Peyer's patch (tissue), 4 donors: Measurements from ENCODE around the gene DOCK11. TPM values are rescaled to one million over a fixed set of nuclear protein-coding genes. Genes with fewer than 3 reads are reported as not detected.

Experiments
- DNase-seq, 3 donors: peaks; one replicate each; pipeline ENCODE4 v3.0.0-alpha.2; 2017 to 2019
- H3K27ac ChIP-seq, 4 donors: fragments of 200-600 bp; sonication (generic); one replicate each; pipeline ENCODE4 v1.5.1; 2016 to 2019
- H3K27me3 ChIP-seq, 2 donors: fragments of 200-600 bp; sonication (generic); one replicate each; pipeline ENCODE4 v1.5.1; 2019
- H3K36me3 ChIP-seq, 3 donors: fragments of 200-600 bp; sonication (generic); one replicate each; pipeline ENCODE4 v1.5.1; 2016 to 2019
- H3K4me1 ChIP-seq, 4 donors: fragments of 200-600 bp; sonication (generic); one replicate each; pipeline ENCODE4 v1.5.1; 2016 to 2019
- H3K4me3 ChIP-seq, 4 donors: fragments of 200-600 bp; sonication (generic); 1 replicate in 3 of 4; 2 replicates in 1 of 4; pipeline ENCODE4 v1.5.1; 2016 to 2019; ENCODE audit warnings: mild to moderate bottlenecking in 1 of 4
- H3K9me3 ChIP-seq, 4 donors: fragments of 200-600 bp; sonication (generic); one replicate each; pipeline ENCODE4 v1.5.1; 2016 to 2019; ENCODE audit warnings: mild to moderate bottlenecking in 1 of 4
- POLR2A ChIP-seq, 2 donors: fragments of 450-650 bp; IDR thresholded peaks; one replicate each; pipeline ENCODE4 v1.5.1; 2017; ENCODE audit warnings: antibody characterized with exemption in 2 of 2, mild to moderate bottlenecking in 2 of 2, moderate library complexity in 2 of 2
- total RNA-seq, 4 donors: library from RNA; depleted of rRNA; stranded (reverse); fragments of >200 nt; gene quantifications; one replicate each; pipeline ENCODE4 v1.1.0, GENCODE V29; 2016
- TF ChIP-seq, protein P1 (sequence below), 6 experiments: fragments of 450-650 bp in 4 of 6; fragments of 200-600 bp in 2 of 6; sonication (generic) in 1 of 6; IDR thresholded peaks; one replicate each; pipeline ENCODE4 v1.5.1; 2017 to 2019; ENCODE audit warnings: antibody characterized with exemption in 6 of 6, mild to moderate bottlenecking in 3 of 6, moderate library complexity in 1 of 6

The DOCK11 gene
- total RNA-seq, 4 donors from 2014 or later = 5.6 to 34.7 (median 10.4) TPM

DNA sequence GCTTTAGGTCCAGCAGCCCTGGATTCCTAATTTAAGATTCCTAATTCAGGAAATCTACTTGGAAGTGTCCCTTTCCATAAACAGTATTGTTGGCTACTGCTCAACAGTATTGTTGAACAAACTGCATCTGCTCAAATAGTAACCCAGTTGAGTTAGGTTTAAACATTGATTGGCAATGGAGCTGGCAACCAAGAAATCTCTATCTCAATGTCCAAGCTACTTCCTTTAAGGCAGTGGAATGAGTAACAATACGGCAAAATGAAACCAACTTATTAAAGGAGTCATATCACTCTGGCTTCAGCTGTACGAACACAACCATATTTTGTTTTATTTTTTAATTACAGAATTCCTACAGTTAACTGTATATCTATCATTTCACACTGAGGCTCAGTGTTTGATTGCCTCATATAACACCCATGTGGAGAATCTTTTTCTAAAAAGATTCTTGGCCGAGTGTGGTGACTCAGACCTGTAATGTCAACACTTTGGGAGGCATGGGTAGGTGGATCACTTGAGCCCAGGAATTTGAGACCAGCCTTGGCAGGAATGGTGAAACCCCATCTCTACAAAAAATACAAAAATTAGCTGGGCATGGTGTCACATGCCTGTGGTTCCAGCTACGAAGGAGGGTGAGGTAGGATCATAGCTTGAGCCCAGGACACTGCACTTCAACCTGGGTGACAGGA, 160.1 kb downstream of the DOCK11 start:
- no peak overlapping the region for H3K27ac ChIP-seq

DNA sequence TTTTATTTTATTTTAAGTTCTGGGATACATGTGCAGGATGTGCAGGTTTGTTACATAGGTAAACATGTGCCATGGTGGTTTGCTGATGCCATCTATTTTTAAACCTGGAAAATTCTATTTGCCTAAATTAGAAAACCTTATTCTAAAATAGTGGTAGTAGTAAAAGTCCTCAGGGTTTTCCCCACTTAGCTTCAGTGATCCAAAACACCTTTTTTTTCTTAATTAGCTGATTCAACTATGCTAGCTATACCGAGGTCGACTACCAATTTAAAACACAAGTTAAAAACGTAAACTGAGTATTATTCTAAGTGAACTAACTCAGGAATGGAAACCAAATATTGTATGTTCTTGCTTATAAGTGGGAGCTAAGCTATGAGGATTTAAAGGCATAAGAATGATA, 161.8 kb downstream of the DOCK11 start:
- H3K9me3 ChIP-seq = no peaks in the 10 kb centered on the region
- H3K4me1 ChIP-seq = no peaks in the 10 kb centered on the region
- no peaks in the 10 kb centered on the region for H3K27me3 ChIP-seq
- H3K4me3 ChIP-seq = no peak overlapping the region
- no peaks in the 10 kb centered on the region for H3K36me3 ChIP-seq
- DNase-seq = no peak
- no peak overlapping the region for H3K27ac ChIP-seq
- no peak for TF ChIP-seq POLR2A (IDR thresholded peaks at IDR 0.05)
- TF ChIP-seq, protein P1, sequence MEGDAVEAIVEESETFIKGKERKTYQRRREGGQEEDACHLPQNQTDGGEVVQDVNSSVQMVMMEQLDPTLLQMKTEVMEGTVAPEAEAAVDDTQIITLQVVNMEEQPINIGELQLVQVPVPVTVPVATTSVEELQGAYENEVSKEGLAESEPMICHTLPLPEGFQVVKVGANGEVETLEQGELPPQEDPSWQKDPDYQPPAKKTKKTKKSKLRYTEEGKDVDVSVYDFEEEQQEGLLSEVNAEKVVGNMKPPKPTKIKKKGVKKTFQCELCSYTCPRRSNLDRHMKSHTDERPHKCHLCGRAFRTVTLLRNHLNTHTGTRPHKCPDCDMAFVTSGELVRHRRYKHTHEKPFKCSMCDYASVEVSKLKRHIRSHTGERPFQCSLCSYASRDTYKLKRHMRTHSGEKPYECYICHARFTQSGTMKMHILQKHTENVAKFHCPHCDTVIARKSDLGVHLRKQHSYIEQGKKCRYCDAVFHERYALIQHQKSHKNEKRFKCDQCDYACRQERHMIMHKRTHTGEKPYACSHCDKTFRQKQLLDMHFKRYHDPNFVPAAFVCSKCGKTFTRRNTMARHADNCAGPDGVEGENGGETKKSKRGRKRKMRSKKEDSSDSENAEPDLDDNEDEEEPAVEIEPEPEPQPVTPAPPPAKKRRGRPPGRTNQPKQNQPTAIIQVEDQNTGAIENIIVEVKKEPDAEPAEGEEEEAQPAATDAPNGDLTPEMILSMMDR (IDR thresholded peaks at IDR 0.05) = no peak

More for the DNA sequence above, 160.1 kb downstream of the DOCK11 start:
- Histone ChIP-seq H3K9me3 (no peaks in the 10 kb centered on the region), H3K4me1 (no peaks in the 10 kb centered on the region), H3K36me3 (no peaks in the 10 kb centered on the region), H3K4me3 (no peak overlapping the region), H3K27me3 (no peaks in the 10 kb centered on the region)
- TF ChIP-seq POLR2A (IDR thresholded peaks at IDR 0.05) = no peak
- TF ChIP-seq, protein P1 (IDR thresholded peaks at IDR 0.05) = no peak
- no peak for DNase-seq

DNA sequence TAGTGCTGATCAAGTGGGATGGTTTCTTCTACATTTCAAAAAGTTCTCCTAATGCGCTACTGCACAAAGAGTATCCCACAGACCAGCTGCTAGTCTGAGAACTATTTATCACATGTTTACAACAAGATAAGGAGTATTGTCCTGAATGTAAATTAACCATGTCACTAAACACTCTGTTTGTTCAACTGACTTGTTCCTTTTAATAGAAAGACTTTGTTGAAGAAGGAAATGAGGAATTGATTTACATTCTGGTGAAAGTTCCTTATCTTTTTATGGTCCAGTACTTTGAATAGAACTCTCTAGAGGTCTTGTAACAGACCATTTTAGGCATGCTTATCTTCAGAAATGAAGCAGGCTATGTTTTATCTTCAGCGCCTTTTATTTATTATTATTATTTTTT, 164.5 kb downstream of the DOCK11 start:
- Histone ChIP-seq H3K27me3 (no peaks in the 10 kb centered on the region), H3K27ac (no peak overlapping the region), H3K4me1 (no peaks in the 10 kb centered on the region), H3K4me3 (no peak overlapping the region), H3K9me3 (no peaks in the 10 kb centered on the region), H3K36me3 (no peaks in the 10 kb centered on the region)
- TF ChIP-seq, protein P1 (IDR thresholded peaks at IDR 0.05) = no peak
- no peak for TF ChIP-seq POLR2A (IDR thresholded peaks at IDR 0.05)
- DNase-seq = no peak

DNA sequence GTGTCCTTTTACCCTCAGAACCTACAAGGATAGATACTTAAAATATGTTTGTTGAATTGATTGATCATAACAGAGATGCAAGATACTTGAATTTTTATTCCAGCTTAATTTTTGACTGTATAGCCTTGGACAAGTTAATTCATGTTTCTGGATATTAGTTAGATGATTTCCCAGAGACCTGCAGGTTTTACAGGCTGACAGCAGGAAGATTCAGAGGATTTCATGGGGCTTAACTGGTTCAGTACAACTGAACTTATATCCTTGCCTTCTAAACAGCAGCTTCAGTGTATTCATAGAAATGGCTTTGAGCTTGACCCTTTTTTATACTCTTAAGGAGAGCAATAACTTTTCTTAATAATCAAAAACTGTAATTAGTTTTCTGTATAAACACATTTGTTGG, 169.6 kb downstream of the DOCK11 start:
- no peaks in the 10 kb centered on the region for H3K27me3 ChIP-seq
- H3K36me3 ChIP-seq = no peaks in the 10 kb centered on the region
- no peak for TF ChIP-seq POLR2A (IDR thresholded peaks at IDR 0.05)
- TF ChIP-seq, protein P1 (IDR thresholded peaks at IDR 0.05) = no peak
- H3K4me3 ChIP-seq = no peak overlapping the region
- no peaks in the 10 kb centered on the region for H3K4me1 ChIP-seq
- no peaks in the 10 kb centered on the region for H3K9me3 ChIP-seq
- H3K27ac ChIP-seq = no peak overlapping the region
- DNase-seq = no peak

DNA sequence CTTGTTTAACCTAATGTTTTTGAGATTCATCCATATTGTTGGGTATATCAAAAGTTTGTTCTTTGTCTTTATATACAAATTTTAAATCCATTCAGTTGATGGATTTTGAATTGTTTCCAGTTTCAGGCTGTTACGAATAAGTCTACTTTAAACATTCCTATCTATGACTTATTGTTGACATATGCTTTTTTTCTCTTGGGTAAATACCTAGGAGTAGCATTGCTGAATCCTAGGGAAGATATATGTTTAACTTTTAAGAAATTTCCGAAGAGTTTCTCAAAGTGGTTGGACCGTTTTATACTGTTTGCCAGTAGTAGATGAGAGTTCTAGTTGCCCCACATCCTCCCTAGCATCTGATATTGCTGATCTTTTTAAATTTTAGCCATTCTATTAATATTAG, 170.9 kb downstream of the DOCK11 start:
- no peak for DNase-seq
- TF ChIP-seq POLR2A (IDR thresholded peaks at IDR 0.05) = no peak
- TF ChIP-seq, protein P1 (IDR thresholded peaks at IDR 0.05) = no peak
- H3K36me3 ChIP-seq = no peaks in the 10 kb centered on the region

More for the DNA sequence above, 170.9 kb downstream of the DOCK11 start:
- H3K9me3 ChIP-seq = no peaks in the 10 kb centered on the region
- no peaks in the 10 kb centered on the region for H3K4me1 ChIP-seq
- H3K27ac ChIP-seq = no peak overlapping the region
- no peaks in the 10 kb centered on the region for H3K27me3 ChIP-seq
- H3K4me3 ChIP-seq = no peak overlapping the region
